ENCODE measurements around the gene RNF2.

RNF2 gene

DNA sequence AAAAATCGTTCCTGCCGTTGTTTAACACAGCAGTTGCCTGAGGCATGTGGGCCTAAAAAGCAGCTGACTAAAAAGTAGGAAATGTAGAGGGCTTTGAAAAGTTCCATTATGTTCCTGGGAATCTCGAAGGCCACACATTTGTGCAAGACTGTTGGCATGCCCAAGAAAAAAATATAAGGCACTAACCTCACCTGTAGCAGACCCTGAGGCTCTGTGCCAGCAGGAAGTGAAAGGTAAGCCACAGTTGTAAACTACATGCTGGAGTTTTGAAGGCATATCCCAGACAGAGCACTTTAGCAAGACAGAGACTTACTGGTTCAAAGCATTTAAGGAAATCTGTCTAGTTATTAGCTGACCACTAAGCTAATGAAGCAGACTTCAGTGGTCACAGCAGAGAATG is 58.7 kb downstream of the RNF2 start:
- no peak for DNase-seq

- no peak for DNase-seq
Observed at GRCh38 chr1:185105121-185105520, 59.8 kb downstream of the RNF2 start.

GRCh38 chr1:185108321-185108720 is 63.0 kb downstream of the RNF2 start:
- DNase-seq, result peak; percentile 37

DNA sequence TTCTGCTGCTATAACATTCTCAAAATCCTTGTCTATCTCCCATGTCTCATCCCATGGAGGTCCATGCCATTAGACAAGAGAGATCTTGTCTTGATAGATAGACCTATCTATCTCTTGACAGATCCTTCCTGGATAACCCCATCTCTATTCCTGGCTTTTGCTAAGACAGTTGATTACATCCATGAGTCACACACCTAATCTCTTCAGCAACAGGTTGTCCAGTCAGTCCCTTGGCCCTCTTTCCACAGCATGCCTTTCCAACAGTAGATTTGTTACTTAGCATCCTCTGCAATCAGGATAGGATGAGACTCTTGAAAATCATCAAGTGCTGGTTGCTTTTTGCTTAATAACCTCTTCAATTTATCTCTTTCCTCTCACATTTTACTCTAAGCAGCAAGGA is 64.8 kb downstream of the RNF2 start:
- DNase-seq, result no peak

DNA sequence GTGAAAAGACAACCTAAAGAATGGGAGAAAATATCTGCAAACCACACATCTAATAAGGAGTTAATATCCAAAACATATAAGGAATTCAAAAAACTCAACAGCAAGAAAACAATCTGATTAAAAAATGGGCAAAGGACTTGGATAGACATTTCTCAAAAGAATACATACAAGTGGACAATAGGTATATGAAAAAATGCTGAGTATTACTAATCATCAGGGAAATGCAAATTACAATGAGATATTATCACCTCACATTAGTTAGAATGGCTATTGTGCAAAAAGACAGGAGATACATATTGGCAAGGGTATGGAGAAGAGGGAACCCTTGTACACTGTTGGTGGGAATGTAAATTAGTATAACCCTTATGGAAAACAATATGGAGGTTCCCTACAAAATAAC is 66.5 kb downstream of the RNF2 start:
- no peak for DNase-seq

- no peak for DNase-seq
Observed at GRCh38 chr1:185112356-185112755, 67.0 kb downstream of the RNF2 start.

DNA sequence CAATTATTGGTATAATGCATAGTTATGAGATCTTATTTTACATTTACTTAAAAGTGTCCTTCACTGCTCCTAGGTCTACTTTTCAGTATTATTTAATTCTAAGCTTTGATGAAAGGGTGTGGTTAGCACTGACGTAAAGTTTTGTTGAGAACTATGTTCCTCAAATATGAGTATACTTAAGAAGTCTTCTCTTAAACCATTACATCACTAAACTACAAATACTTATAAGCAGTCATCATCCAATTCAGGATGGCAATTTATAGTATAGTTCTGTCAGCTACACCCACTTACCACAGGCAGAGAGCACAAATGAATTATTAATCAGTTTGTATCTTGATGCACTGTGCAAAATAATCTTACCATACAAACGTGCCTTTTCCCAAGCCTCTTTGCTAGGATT is 84.3 kb downstream of the RNF2 start:
- no peak for DNase-seq

- DNase-seq, result no peak
Observed at GRCh38 chr1:185132534-185132933, 87.2 kb downstream of the RNF2 start.

- no peak for DNase-seq
Observed at GRCh38 chr1:185137896-185138545, 92.7 kb downstream of the RNF2 start.

GRCh38 chr1:185139246-185139645 is 93.9 kb downstream of the RNF2 start:
- no peak for DNase-seq

DNA sequence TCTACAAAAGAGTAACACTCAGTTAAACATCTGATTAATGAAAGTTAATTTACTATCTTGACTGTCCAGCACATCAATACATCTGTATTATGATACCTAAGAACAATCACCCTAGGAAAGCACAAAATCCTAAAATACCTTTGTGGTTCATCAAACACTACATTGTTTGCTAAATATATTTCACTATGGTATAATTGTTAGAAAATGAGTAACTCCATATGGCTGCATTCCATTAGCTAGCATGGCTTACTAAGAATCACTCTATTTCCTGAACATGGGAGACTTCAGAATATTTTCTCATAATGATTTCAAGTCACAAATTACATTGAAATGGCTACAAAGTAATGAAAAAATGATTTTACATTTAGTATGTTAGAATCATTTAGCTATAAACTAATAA is 98.9 kb downstream of the RNF2 start:
- no peak for DNase-seq

- DNase-seq, result no peak
Observed at GRCh38 chr1:185151215-185151614, 105.9 kb downstream of the RNF2 start.

Measured in eye (tissue), 1 donor.